GM12872 (cell line): Measurements from ENCODE around the gene ORC6.
A peak's percentile ranks its signal among the peaks of the same experiment; 100 is the strongest.

Experiments used
- CTCF ChIP-seq: IDR thresholded peaks from 3 replicates; pipeline ENCODE4 v1.5.1; 2011; ENCODE audit warnings: low read depth, mild to moderate bottlenecking, low read length, moderate library complexity; ENCODE audit not compliant: insufficient read depth

The ORC6 gene

DNA sequence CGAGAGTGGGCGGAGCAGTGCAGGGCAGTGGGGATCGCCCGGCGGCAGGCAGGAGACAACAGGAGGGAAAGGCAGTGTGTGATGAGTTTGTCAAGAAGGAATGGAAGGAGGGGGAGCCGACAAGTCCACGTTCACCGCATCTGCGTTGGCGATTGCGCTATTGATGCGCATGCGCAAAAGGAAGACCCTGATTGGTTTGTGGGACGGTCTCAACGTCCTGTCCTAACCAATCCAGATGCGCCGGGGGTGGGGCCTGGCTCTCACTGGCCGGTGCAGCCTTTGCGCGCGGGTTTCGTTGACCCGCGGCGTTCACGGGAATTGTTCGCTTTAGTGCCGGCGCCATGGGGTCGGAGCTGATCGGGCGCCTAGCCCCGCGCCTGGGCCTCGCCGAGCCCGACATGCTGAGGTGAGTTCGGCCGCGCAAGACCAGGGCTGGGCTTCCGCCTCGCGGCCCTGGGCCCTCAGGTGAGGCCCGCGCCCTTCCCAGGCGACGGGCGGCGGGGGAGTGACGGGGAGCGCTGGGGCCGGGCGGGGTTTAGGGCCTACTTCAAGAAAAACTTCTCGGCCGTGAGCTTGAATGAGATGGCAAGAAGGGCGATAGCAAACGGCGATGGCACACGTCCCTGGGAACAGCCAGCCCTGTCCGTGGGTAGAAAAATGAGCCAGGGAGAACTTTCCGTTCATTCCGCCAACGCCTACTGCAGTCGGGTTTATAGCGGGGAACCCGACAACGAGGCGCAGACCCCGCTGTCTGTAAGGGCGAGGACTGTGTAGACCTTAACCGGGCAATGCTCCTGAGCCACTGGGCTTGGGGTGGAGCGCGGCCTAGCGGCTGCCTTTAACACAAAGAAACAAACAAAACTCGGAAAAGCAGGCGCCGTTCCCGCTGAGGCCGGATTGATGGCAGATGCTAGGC, at the start of gene ORC6:
ORC6 (plus strand) TSS at position 295 of the 916 bp plus-strand sequence; CDS start at position 342, 47 bp downstream.
- TF ChIP-seq CTCF: peak; percentile 75

GRCh38 chr16:46648656-46649055, 40.8 kb upstream of the ORC6 start:
- no peak for TF ChIP-seq CTCF

- TF ChIP-seq CTCF: no peak
Observed at GRCh38 chr16:46649588-46650253, 39.7 kb upstream of the ORC6 start.

DNA sequence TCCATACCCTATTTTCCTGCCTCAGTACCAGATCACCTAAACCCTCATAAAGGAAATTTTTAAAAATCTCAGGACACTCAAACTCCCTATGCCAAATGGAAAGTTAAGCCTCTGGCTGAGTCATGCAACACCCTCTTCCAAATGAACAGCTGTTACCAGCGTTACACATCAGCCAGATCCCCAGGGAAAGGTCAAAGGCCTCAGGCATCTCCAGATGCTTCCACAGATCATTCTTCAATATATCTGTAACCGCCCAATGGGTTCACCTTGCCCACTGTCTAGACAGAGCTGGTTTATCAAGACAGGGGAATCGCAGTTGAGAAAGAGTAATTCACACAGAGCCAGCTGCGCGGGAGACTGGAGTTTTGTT, 39.2 kb upstream of the ORC6 start:
- TF ChIP-seq CTCF: no peak

GRCh38 chr16:46651305-46651704, 38.2 kb upstream of the ORC6 start:
- no peak for TF ChIP-seq CTCF

GRCh38 chr16:46658925-46659324, 30.5 kb upstream of the ORC6 start:
- no peak for TF ChIP-seq CTCF

DNA sequence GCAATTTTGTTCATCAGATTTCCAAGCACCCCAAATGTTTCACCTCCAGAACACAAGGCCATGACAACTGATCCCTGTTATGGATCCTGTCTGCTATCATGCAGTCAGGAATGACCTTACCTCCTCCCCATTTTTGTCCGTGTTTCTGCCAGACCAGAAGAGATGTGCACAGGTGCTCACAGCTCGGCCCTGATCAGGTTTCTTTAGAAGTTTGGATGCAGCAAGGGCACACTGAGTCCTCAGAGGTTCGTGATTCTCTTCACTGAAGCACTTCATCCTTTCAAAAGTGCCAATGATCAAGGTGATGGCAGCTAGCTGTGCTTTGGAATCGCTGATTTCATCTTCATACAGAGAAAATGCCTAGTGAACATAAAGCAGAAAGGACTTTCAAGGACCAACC, 27.3 kb upstream of the ORC6 start:
- no peak for TF ChIP-seq CTCF
